Ramos (cell line): ENCODE results near the gene POLRMT.
"Not testable (repeated sequence)": the region's sequence is repeated elsewhere in the genome, so short reads cannot be mapped to it uniquely, and the experiment has no call there.

Experiments
- in situ Hi-C: fragments of 300-500 bp; cut with MboI; formaldehyde crosslinking; loops from one replicate; pipeline ENCODE4 v1.14.3; 2022; ENCODE audit warnings: low sequenced_read_pairs; ENCODE audit not compliant: unreplicated experiment

The POLRMT gene

GRCh38 chr19:616062-616700 is 17.2 kb downstream of the POLRMT start:
- in situ Hi-C loops, result no loop called here

DNA sequence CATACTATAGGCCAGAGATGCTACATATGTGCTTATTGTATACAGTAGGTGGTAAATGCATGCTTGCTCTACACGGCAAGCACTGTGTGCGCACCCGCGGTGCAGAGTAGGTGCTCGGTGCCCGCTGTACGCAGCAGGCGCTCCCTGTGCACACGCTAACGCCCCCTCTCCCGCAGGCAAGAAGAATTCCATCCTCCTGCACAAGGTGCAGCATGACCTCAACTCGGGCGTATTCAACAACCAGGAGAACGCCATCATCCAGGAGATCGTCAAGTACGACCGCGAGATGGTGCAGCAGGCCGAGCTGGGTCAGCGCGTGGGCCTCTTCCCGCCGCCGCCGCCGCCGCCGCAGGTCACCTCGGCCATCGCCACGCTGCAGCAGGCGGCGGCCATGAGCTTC is 17.7 kb downstream of the POLRMT start:
- in situ Hi-C loops, result no loop called here

GRCh38 chr19:613732-614567 is 19.4 kb downstream of the POLRMT start:
- in situ Hi-C loops, result no loop called here

DNA sequence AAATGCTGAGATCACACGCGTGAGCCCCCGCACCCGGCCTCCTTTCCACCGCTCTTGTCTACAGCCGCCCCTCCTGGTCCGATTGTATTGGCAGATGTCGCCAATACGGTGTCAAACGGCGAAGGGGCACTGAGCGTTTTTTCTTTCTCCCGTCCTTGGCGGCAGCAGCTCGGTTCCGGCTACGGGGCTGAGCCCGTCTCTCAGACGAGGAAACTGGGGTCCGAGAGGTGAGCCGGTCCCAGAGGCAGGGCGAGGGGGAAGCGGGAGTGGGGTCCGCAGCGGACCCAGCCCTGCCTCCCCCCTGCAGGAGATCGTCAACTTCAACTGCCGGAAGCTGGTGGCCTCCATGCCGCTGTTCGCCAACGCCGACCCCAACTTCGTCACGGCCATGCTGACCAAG is 20.4 kb downstream of the POLRMT start:
- in situ Hi-C loops, result no loop called here

- in situ Hi-C loops, result no loop called here
These were observed 21.9 kb downstream of the POLRMT start for GRCh38 chr19:611481-611868.

DNA sequence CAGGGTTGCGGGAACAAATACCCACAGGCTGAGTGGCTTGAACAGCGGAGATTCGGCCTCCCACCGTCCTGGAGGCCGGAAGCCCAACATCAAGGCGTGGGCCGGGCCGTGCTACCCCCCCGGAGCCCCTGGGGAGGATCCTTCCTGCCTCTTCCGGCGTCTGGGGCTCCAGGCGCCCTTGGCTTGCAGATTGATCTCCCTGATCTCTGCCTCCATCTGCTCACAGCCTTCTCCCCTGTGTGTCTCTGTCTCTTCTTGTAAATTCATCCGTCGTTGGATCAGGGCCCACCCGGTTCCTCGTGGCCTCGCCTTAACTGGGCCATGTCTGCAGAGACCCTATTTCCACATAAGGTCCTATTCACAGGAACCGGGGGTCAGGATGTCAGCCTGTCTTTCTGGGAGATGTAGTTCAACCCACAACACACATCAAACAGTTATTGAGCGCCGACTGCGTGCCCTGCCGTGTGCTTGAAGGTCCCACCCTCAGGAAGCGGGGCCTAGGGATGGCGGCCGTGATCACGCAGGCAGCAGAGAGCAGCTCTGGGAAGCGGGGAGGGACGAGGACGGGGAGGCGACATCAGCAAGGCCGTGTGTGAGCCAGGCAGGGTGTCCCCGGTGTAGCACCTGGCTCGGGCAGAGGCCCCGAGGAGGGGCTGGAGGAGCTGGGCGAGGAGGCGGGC is 22.4 kb downstream of the POLRMT start:
- in situ Hi-C loops, result no loop called here

DNA sequence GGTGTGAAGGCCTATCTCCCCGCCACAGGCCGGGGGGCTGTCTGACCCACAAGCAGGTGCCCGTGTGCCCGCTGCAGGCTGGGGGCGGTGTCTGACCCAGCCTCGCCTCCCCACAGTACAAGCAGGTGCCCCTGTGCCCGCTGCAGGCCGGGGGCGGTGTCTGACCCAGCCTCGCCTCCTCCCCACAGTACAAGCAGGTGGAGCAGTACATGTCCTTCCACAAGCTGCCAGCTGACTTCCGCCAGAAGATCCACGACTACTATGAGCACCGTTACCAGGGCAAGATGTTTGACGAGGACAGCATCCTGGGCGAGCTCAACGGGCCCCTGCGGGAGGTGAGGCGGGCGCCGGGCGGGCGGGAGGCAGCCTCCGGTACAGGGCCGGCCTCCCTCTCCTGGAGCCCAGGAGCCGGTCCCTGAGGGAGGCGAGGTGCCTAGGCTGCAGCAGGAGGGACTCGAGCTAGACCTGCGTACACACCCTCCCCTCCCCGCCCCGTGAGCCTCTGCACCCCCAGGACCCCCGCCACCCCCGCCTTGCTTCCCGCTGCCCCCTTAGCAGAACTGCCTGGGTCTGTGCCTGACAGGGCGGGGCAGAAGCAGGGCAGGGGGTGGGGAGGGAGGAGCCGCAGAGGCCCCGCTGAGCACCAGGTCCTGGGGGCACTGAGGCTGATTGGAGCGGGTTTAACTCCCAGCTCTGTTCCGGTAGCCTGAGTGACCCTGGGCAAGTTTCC is 23.1 kb downstream of the POLRMT start:
- in situ Hi-C loops, result no loop called here

DNA sequence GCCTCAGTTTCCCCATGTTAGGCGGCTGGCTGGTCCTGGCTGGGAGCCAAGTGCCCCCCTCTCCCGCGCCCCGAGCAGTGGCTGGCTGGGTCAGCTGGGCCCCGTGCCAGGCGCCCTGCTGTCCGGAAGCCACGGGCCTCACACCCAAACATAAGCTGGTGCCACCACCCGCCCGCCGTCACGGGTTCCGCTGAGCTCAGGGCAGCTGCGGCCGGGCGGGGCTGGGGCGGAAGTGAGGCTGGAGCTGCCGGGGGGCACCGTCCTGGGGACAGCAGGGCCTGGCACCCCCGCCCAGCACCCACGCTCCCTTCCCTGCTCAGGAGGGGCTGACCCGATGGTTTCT is 24.4 kb downstream of the POLRMT start:
- in situ Hi-C loops, result no loop called here

GRCh38 chr19:608155-609003 is 25.0 kb downstream of the POLRMT start:
- in situ Hi-C loops, result no loop called here

GRCh38 chr19:607301-608154 is 25.8 kb downstream of the POLRMT start:
- in situ Hi-C loops, result no loop called here

DNA sequence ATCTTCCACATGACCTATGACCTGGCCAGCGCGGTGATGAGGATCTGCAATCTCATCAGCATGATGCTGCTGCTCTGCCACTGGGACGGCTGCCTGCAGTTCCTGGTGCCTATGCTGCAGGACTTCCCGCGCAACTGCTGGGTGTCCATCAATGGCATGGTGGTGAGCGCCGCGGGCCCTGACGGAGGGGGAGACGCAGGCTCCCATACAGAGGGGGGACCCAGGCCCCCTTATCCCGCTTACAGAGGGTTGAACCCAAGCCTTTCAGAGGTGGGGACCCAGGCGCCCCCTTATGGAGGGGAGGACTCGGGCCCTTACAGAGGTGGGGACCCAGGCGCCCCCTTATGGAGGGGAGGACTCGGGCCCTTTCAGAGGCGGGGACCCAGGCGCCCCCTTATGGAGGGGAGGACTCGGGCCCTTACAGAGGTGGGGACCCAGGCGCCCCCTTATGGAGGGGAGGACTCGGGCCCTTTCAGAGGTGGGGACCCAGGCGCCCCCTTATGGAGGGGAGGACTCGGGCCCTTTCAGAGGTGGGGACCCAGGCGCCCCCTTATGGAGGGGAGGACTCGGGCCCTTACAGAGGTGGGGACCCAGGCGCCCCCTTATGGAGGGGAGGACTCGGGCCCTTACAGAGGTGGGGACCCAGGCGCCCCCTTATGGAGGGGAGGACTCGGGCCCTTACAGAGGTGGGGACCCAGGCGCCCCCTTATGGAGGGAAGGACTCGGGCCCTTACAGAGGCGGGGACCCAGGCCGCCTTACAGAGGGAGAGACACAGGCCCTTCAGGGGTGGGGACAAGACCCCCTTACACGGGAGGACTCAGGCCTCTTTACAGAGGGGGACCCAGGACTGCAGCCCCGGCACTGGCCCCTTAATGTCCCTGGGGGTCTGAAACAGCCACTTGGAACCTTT is 28.0 kb downstream of the POLRMT start:
- in situ Hi-C loops, result not testable (repeated sequence)

DNA sequence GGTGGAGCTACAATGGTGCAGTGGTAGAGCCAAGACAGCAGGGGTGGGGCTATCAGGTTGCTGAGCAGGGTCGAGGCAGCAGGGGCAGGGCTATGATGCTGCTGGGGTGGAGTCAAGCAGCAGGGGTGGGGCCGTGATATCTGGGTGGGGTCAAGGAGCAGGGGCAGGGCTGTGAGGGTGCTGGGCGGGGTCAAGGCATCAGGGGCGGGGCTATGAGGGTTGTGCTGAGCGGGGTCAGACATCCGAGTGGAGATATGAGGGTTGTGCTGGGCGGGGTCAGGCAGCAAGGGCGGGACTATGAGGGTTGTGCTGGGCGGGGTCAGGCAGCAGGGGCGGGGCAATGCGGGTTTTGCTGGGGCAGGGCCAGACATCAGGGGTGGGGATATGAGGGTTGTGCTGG is 29.0 kb downstream of the POLRMT start:
- in situ Hi-C loops, result no loop called here

DNA sequence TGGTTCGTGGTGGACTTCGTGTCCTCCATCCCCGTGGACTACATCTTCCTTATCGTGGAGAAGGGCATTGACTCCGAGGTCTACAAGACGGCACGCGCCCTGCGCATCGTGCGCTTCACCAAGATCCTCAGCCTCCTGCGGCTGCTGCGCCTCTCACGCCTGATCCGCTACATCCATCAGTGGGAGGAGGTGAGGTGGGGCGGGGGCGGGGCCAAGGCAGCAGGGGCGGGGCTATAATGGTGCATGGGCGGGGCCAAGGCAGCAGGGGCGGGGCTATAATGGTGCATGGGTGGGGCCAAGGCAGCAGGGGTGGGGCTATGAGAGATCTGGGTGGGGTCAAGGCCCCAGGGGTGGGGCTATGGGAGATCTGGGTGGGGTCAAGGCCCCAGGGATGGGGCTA is 29.6 kb downstream of the POLRMT start:
- in situ Hi-C loops, result not testable (repeated sequence)

- in situ Hi-C loops, result not testable (repeated sequence)
These were observed 30.1 kb downstream of the POLRMT start for GRCh38 chr19:603302-603639.

- in situ Hi-C loops, result no loop called here
These were observed 30.7 kb downstream of the POLRMT start for GRCh38 chr19:602391-603301.

DNA sequence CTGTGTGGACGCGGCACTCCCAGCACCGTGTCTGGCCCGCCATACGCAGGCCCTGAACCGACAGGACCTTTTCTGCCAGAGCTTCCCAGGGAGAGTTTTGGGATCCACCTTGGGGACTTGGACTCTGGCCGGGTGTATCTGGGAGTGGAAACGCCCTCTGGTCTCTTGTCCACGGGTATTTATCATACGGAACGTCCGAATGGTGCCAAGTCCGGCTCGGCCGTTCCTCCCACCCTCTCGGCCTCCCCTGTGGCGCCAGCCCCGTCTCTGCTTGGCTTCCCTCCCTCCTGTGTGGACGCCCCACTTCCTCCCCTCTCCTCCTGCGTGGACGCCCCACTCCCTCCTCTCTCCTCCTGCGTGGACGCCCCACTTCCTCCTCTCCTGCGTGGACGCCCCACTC is 31.5 kb downstream of the POLRMT start:
- in situ Hi-C loops, result no loop called here

DNA sequence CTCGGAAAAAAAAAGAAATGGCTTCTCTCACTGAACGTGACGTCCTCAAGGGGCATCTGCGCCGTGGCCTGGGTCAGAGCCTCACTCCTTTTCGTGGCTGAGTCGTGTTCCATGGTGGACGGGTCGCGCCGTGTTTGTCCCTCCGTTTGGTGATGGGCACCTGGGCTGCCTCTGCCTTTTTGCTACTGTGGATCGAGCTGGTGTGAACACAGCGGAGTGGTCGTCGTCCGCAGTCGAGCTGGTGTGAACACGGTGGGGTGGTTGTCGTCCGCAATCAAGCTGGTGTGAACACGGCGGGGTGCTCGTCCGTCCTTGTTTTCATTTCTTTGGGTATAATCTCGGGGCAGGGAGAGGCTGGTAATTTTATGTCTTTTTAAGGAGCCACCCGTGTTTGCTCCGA is 32.0 kb downstream of the POLRMT start:
- in situ Hi-C loops, result no loop called here
